ENCODE data around the gene PRPF8.

Gene PRPF8

DNA sequence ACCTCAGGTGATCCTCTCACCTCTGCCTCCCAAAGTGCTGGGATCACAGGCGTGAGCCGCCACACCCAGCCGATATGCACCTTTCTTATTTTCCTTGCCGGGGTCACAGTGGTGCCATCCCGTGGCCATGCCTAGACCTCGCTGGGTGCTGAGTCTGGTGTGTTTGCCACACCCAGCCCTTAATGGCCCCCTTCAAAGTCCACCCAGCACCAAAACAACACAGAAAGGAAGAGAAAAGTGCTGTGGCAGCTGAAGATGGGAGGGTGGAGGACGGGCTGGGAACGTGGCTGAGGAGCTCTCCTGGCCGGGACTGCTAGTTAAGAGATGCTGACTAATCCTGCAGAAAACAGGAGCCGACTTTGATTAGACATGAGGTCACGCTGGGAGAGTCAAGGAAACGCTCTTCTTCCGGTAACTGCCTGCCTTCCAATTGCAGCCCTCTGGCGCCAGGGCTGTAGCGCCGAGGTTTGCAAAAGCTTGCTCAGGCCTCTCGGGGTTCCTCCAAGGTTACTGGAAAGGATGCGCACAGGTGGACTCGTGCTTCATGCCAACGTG, 67.0 kb downstream of the PRPF8 start:
- no peak for FAIRE-seq
- TF ChIP-seq SPI1 (IDR thresholded peaks at IDR 0.05; ENCODE audit: low read depth, low read length) (no peak), POU2F2 (IDR thresholded peaks at IDR 0.05; ENCODE audit: low read depth, low read length) (no peak), POLR2AphosphoS5 (IDR thresholded peaks at IDR 0.05; ENCODE audit: low read depth, low read length) (no peak), POLR2A (IDR thresholded peaks at IDR 0.05; ENCODE audit: low read depth, low read length) (no peak), PAX5 (IDR thresholded peaks at IDR 0.05; ENCODE audit: insufficient read depth, low read length, severe bottlenecking) (no peak), TAF1 (IDR thresholded peaks at IDR 0.05; ENCODE audit: low read depth, low read length) (no peak)
- DNase-seq (ENCODE audit: insufficient read length, low spot score) = no peak

- no peak for FAIRE-seq
- TF ChIP-seq PAX5 (IDR thresholded peaks at IDR 0.05; ENCODE audit: insufficient read depth, low read length, severe bottlenecking) (no peak), SPI1 (IDR thresholded peaks at IDR 0.05; ENCODE audit: low read depth, low read length) (no peak), POLR2A (IDR thresholded peaks at IDR 0.05; ENCODE audit: low read depth, low read length) (no peak), POLR2AphosphoS5 (IDR thresholded peaks at IDR 0.05; ENCODE audit: low read depth, low read length) (no peak), TAF1 (IDR thresholded peaks at IDR 0.05; ENCODE audit: low read depth, low read length) (no peak), POU2F2 (IDR thresholded peaks at IDR 0.05; ENCODE audit: low read depth, low read length) (no peak)
Measured at GRCh38 chr17:1616101-1616500, 68.6 kb downstream of the PRPF8 start.

GRCh38 chr17:1612400-1612799, 72.3 kb downstream of the PRPF8 start:
- FAIRE-seq (no peak), DNase-seq (ENCODE audit: insufficient read length, low spot score) (no peak)
- TF ChIP-seq POLR2AphosphoS5 (IDR thresholded peaks at IDR 0.05; ENCODE audit: low read depth, low read length) = no peak
- TF ChIP-seq POLR2A (IDR thresholded peaks at IDR 0.05; ENCODE audit: low read depth, low read length) = no peak
- TF ChIP-seq POU2F2 (IDR thresholded peaks at IDR 0.05; ENCODE audit: low read depth, low read length) = no peak
- TF ChIP-seq PAX5 (IDR thresholded peaks at IDR 0.05; ENCODE audit: insufficient read depth, low read length, severe bottlenecking) = no peak
- no peak for TF ChIP-seq SPI1 (IDR thresholded peaks at IDR 0.05; ENCODE audit: low read depth, low read length)
- no peak for TF ChIP-seq TAF1 (IDR thresholded peaks at IDR 0.05; ENCODE audit: low read depth, low read length)

More at GRCh38 chr17:1616101-1616500, 68.6 kb downstream of the PRPF8 start:
- no peak for DNase-seq (ENCODE audit: insufficient read length, low spot score)

- FAIRE-seq (no peak), DNase-seq (ENCODE audit: insufficient read length, low spot score) (no peak)
- no peak for TF ChIP-seq SPI1 (IDR thresholded peaks at IDR 0.05; ENCODE audit: low read depth, low read length)
- no peak for TF ChIP-seq POU2F2 (IDR thresholded peaks at IDR 0.05; ENCODE audit: low read depth, low read length)
- TF ChIP-seq POLR2A (IDR thresholded peaks at IDR 0.05; ENCODE audit: low read depth, low read length) = no peak
- TF ChIP-seq PAX5 (IDR thresholded peaks at IDR 0.05; ENCODE audit: insufficient read depth, low read length, severe bottlenecking) = no peak
- no peak for TF ChIP-seq POLR2AphosphoS5 (IDR thresholded peaks at IDR 0.05; ENCODE audit: low read depth, low read length)
- TF ChIP-seq TAF1 (IDR thresholded peaks at IDR 0.05; ENCODE audit: low read depth, low read length) = no peak
Measured at GRCh38 chr17:1611715-1612114, 73.0 kb downstream of the PRPF8 start.

DNA sequence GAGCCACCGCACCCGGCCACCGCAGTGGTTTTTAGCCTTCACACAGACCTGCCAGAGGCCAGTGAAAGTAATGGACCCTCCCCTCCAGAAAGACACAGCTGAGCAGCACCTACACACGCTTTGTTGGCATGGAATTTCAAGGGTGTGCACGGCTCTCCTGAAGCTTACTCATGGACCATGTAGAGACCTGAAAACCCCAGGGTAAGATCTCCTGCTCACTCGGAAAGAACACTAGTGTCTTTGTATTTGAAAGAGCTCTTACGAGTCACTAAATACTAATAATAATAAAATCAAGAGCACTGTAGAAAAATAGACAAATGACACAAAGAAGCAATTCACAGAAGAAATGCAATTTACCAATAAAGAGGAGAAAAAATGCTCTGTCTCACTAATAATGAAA, 76.0 kb downstream of the PRPF8 start:
- FAIRE-seq = no peak
- DNase-seq (ENCODE audit: insufficient read length, low spot score) = no peak
- no peak for TF ChIP-seq POLR2AphosphoS5 (IDR thresholded peaks at IDR 0.05; ENCODE audit: low read depth, low read length)
- TF ChIP-seq TAF1 (IDR thresholded peaks at IDR 0.05; ENCODE audit: low read depth, low read length) = no peak
- no peak for TF ChIP-seq SPI1 (IDR thresholded peaks at IDR 0.05; ENCODE audit: low read depth, low read length)

- FAIRE-seq (no peak), DNase-seq (ENCODE audit: insufficient read length, low spot score) (no peak)
- TF ChIP-seq POU2F2 (IDR thresholded peaks at IDR 0.05; ENCODE audit: low read depth, low read length) (no peak), TAF1 (IDR thresholded peaks at IDR 0.05; ENCODE audit: low read depth, low read length) (no peak), POLR2AphosphoS5 (IDR thresholded peaks at IDR 0.05; ENCODE audit: low read depth, low read length) (no peak), SPI1 (IDR thresholded peaks at IDR 0.05; ENCODE audit: low read depth, low read length) (no peak), PAX5 (IDR thresholded peaks at IDR 0.05; ENCODE audit: insufficient read depth, low read length, severe bottlenecking) (no peak), POLR2A (IDR thresholded peaks at IDR 0.05; ENCODE audit: low read depth, low read length) (no peak)
Measured at GRCh38 chr17:1607971-1608320, 76.7 kb downstream of the PRPF8 start.

DNA sequence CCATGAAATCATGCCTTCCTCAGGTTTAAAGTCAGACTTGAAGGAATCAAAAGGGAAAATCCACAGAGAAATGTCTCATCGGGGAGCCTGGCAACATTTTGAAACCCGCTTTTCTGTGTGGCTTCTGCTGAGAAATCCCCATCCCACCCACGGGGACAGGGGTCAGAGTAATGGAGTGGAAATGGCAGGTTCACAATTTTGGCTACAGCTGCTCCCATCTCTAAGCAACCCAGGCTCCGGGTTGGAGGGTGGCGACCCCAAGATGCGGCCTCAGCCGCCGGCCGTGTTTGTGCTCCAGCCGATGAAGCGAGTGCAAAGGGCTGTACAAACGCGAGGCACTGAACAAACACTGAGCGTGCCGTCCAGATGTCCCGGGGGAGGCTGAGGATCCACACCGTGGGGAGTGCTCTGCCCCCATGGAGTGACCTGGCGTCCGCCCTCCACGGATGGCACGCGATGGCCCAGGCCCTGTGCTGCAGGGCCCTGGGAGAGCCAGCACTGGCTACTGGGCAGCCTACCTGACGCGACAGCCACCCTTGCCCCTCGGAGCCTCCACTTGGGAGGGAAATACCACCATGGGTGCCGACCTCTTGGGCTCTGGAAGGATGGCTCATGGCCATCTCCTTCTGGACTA, 78.2 kb downstream of the PRPF8 start:
- FAIRE-seq = no peak
- DNase-seq (ENCODE audit: insufficient read length, low spot score) = no peak
- no peak for TF ChIP-seq POLR2A (IDR thresholded peaks at IDR 0.05; ENCODE audit: low read depth, low read length)

DNA sequence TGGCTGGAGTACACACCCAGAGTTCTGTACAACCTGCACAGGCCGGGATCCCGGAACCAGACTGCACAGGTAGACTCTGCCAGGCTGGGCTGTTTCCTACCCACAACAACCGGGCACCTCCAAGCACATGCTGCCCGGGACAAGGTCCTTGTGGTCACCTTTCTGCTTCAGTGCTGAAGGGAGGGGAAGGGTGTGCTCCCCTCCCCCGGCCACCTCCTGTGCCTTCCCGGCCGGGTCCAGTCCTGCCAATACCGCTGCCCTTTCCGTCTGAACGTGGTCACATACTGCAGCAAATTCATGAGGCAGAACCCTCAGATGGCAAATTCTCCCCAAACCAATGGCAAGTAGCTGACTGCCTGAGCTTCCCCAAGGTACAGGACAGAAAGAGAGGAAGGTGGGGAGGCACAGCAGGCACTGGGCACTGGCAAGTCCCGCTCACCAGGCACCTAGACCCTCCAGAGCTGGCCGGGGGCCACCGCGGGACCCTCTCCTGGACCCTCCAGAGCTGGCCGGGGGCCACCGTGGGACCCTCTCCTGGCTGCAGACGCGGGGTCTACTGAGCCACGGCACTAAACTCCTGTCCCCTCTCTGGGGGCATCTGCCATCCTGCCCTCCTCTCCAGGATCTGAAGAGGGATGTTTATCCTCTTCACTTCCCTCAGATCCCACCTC, 78.9 kb downstream of the PRPF8 start:
- DNase-seq (ENCODE audit: insufficient read length, low spot score) (no peak), FAIRE-seq (no peak)
- no peak for TF ChIP-seq SPI1 (IDR thresholded peaks at IDR 0.05; ENCODE audit: low read depth, low read length)

DNA sequence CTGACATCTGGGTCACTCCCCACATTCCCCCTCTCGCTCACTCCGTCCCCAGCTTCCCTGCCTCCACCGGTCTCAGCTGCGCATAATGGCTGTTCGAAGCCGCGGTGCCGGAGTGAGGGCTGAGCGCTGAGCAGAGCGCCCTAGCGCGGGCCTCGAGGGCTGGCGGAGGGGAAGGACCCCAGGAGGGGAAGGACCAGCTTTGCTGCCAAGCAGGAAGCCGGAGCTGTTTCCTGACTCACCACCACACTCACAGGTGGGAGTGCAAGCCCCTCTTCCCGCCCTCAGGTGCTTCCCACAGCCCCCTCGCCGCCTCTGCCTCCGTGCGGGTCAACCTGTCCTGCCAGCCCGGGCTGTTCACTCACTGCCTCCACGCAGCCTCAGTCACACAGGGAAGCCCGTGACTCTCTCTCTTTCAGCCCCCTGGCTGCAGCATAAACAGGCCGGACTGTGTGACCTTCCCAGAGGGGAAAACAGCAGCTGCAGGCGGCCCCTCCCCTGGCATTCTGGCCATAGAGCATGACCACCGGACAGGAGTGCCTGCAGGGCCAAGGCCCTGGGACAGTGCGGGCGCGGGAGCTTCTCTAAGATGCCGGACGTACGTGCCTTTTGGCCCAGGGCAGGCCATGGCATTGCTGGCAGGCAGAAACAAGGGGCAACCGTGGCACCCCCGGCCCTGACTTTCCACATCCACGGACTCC, 79.7 kb downstream of the PRPF8 start:
- TF ChIP-seq POLR2AphosphoS5 (IDR thresholded peaks at IDR 0.05; ENCODE audit: low read depth, low read length) (no peak), PAX5 (IDR thresholded peaks at IDR 0.05; ENCODE audit: insufficient read depth, low read length, severe bottlenecking) (no peak), SPI1 (IDR thresholded peaks at IDR 0.05; ENCODE audit: low read depth, low read length) (no peak), POU2F2 (IDR thresholded peaks at IDR 0.05; ENCODE audit: low read depth, low read length) (no peak), TAF1 (IDR thresholded peaks at IDR 0.05; ENCODE audit: low read depth, low read length) (no peak), POLR2A (IDR thresholded peaks at IDR 0.05; ENCODE audit: low read depth, low read length) (no peak)
- FAIRE-seq = no peak

DNA sequence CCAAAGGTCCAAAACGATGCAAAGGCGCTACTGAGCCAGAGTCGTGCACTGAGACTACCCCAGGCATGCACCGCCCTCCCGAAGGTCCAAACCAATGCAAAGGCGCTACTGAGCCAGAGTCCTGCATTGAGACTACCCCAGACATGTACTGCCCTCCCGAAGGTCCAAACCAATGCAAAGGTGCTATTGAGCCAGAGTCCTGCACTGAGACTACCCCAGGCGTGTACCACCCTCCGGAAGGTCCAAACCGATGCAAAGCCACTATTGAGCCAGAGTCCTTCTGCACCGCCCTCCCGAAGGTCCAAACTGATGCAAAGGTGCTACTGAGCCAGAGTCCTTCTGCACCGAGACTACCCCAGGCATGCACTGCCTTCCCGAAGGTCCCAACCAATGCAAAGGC, 83.1 kb downstream of the PRPF8 start:
- FAIRE-seq (no peak), DNase-seq (ENCODE audit: insufficient read length, low spot score) (no peak)
- TF ChIP-seq POLR2A (IDR thresholded peaks at IDR 0.05; ENCODE audit: low read depth, low read length) (no peak), PAX5 (IDR thresholded peaks at IDR 0.05; ENCODE audit: insufficient read depth, low read length, severe bottlenecking) (no peak), POU2F2 (IDR thresholded peaks at IDR 0.05; ENCODE audit: low read depth, low read length) (no peak), SPI1 (IDR thresholded peaks at IDR 0.05; ENCODE audit: low read depth, low read length) (no peak), POLR2AphosphoS5 (IDR thresholded peaks at IDR 0.05; ENCODE audit: low read depth, low read length) (no peak), TAF1 (IDR thresholded peaks at IDR 0.05; ENCODE audit: low read depth, low read length) (no peak)

More for the DNA sequence above, 79.7 kb downstream of the PRPF8 start:
- no peak for DNase-seq (ENCODE audit: insufficient read length, low spot score)
